Mesendoderm (in vitro differentiated cells): ENCODE data around the gene USP1.

ENCODE experiments used
- DNase-seq: peaks from one replicate; pipeline ENCODE4 v3.0.0; 2013
- H2AK5ac ChIP-seq: 2 replicates; pipeline ENCODE4 v1.6.1; 2013; ENCODE audit warnings: low read length, inconsistent platforms
- H2BK120ac ChIP-seq: 2 replicates; pipeline ENCODE4 v1.6.1; 2013; ENCODE audit warnings: low read depth, mild to moderate bottlenecking, low read length, moderate library complexity, mixed read lengths
- H2BK15ac ChIP-seq: replicated peaks from 2 replicates; pipeline ENCODE4 v1.6.1; 2013; ENCODE audit warnings: low read depth, mild to moderate bottlenecking, moderate library complexity
- H2BK5ac ChIP-seq: 2 replicates; pipeline ENCODE4 v1.6.1; 2013; ENCODE audit warnings: low read length, inconsistent platforms
- H3K18ac ChIP-seq: 2 replicates; pipeline ENCODE4 v1.6.1; 2013; ENCODE audit warnings: mild to moderate bottlenecking, low read length, mixed read lengths
- H3K23ac ChIP-seq: one replicate; pipeline ENCODE4 v1.6.1; 2013; ENCODE audit warnings: low read length
- H3K27ac ChIP-seq: 2 replicates; pipeline ENCODE4 v1.5.1; 2013; ENCODE audit warnings: low read depth, mild to moderate bottlenecking, inconsistent platforms, low read length, moderate library complexity
- H3K27me3 ChIP-seq: 2 replicates; pipeline ENCODE4 v1.6.1; 2013; ENCODE audit warnings: low read length, control low read depth, mild to moderate bottlenecking, inconsistent platforms; ENCODE audit not compliant: insufficient read depth, poor library complexity
- H3K36me3 ChIP-seq: 2 replicates; pipeline ENCODE4 v1.6.1; 2013; ENCODE audit warnings: low read length, inconsistent platforms; ENCODE audit not compliant: control insufficient read depth, insufficient read depth
- H3K4ac ChIP-seq: one replicate; pipeline ENCODE4 v1.6.1; 2013; ENCODE audit warnings: low read depth, mild to moderate bottlenecking, low read length, moderate library complexity
- H3K4me1 ChIP-seq: 2 replicates; pipeline ENCODE4 v1.6.1; 2013; ENCODE audit warnings: low read depth, low read length, inconsistent platforms; ENCODE audit not compliant: control insufficient read depth
- H3K4me2 ChIP-seq: 2 replicates; pipeline ENCODE4 v1.6.1; 2013; ENCODE audit warnings: low read length
- H3K4me3 ChIP-seq: 2 replicates; pipeline ENCODE4 v1.5.1; 2013; ENCODE audit warnings: mild to moderate bottlenecking, low read length
- H3K56ac ChIP-seq: one replicate; pipeline ENCODE4 v1.6.1; 2013; ENCODE audit warnings: low read length
- H3K79me1 ChIP-seq: 2 replicates; pipeline ENCODE4 v1.6.1; 2013; ENCODE audit warnings: low read length, inconsistent platforms
- H3K79me2 ChIP-seq: 2 replicates; pipeline ENCODE4 v1.6.1; 2013; ENCODE audit warnings: mild to moderate bottlenecking, low read length; ENCODE audit not compliant: control insufficient read depth, insufficient read depth
- H3K9ac ChIP-seq: 2 replicates; pipeline ENCODE4 v1.6.1; 2013; ENCODE audit warnings: low read length, inconsistent platforms
- H4K5ac ChIP-seq: one replicate; pipeline ENCODE4 v1.6.1; 2013; ENCODE audit warnings: low read length
- H4K8ac ChIP-seq: one replicate; pipeline ENCODE4 v1.6.1; 2013; ENCODE audit warnings: low read depth, mild to moderate bottlenecking, control low read depth, low read length, moderate library complexity
- WGBS: extraction: QIAGEN DNeasy Blood & Tissue Kit; methylation state at CpG from one replicate; pipeline ENCODE4 v1.1.7; 2013; ENCODE audit warnings: low lambda C conversion rate, missing lambda C conversion rate; ENCODE audit not compliant: insufficient coverage; ENCODE audit errors: extremely low coverage; 5-methylcytosine and 5-hydroxymethylcytosine counted together

The USP1 gene

GRCh38 chr1:62437273-62437940 is 558 bp downstream of the USP1 start:
- peak; percentile 31 for DNase-seq
- peaks cover 37% of the 10 kb centered on the region for H3K79me2 ChIP-seq
- no CpG with 5 or more reads among the region's 68 CpGs for WGBS
- H3K9ac ChIP-seq: peak overlapping the region; percentile 98
- H3K18ac ChIP-seq: peak overlapping the region; percentile 76
- H3K27me3 ChIP-seq: no peaks in the 10 kb centered on the region
- H2BK5ac ChIP-seq: no peak overlapping the region
- peak overlapping the region; percentile 99 for H3K56ac ChIP-seq
- H4K8ac ChIP-seq: peak overlapping the region; percentile 68
- H3K4me2 ChIP-seq: peak overlapping the region; percentile 69
- H2AK5ac ChIP-seq: no peak overlapping the region
- H3K4me3 ChIP-seq: peak overlapping the region; percentile 95
- H4K5ac ChIP-seq: no peak overlapping the region
- H3K36me3 ChIP-seq: peaks cover 2% of the 10 kb centered on the region
- peaks cover 2% of the 10 kb centered on the region for H3K79me1 ChIP-seq
- no peak overlapping the region for H2BK120ac ChIP-seq
- H3K4me1 ChIP-seq: peaks cover 4% of the 10 kb centered on the region
- H3K23ac ChIP-seq: peak overlapping the region; percentile 53
- H2BK15ac ChIP-seq: no peak overlapping the region
- peak overlapping the region; percentile 100 for H3K27ac ChIP-seq
- peak overlapping the region; percentile 61 for H3K4ac ChIP-seq

GRCh38 chr1:62438163-62438562 is 1.3 kb downstream of the USP1 start:
- H3K27ac ChIP-seq: no peak overlapping the region
- no CpG with 5 or more reads among the region's 7 CpGs for WGBS

GRCh38 chr1:62439652-62440371 is 3.0 kb downstream of the USP1 start:
- Histone ChIP-seq H3K18ac (no peak overlapping the region), H3K4me2 (no peak overlapping the region), H2BK5ac (no peak overlapping the region), H2BK15ac (no peak overlapping the region), H4K5ac (no peak overlapping the region), H3K4ac (no peak overlapping the region), H4K8ac (no peak overlapping the region), H3K36me3 (peaks cover 2% of the 10 kb centered on the region), H2BK120ac (no peak overlapping the region), H3K4me1 (peaks cover 4% of the 10 kb centered on the region), H3K79me1 (peaks cover 2% of the 10 kb centered on the region), H3K56ac (no peak overlapping the region), H2AK5ac (no peak overlapping the region), H3K4me3 (no peak overlapping the region), H3K27me3 (no peaks in the 10 kb centered on the region), H3K23ac (no peak overlapping the region), H3K9ac (peak overlapping the region; percentile 5), H3K27ac (no peak overlapping the region), H3K79me2 (peaks cover 39% of the 10 kb centered on the region)
- DNase-seq: no peak
- WGBS: no CpG with 5 or more reads among the region's 4 CpGs

More at GRCh38 chr1:62438163-62438562, 1.3 kb downstream of the USP1 start:
- peak; percentile 6 for DNase-seq
- Histone ChIP-seq H2BK5ac (no peak overlapping the region), H3K4me2 (peak overlapping the region; percentile 69), H2BK15ac (no peak overlapping the region), H3K79me1 (peaks cover 2% of the 10 kb centered on the region), H3K27me3 (no peaks in the 10 kb centered on the region), H3K23ac (no peak overlapping the region), H3K79me2 (peaks cover 39% of the 10 kb centered on the region), H2BK120ac (no peak overlapping the region), H3K4ac (no peak overlapping the region), H3K4me3 (peak overlapping the region; percentile 95), H3K56ac (peak overlapping the region; percentile 99), H3K18ac (no peak overlapping the region), H4K5ac (no peak overlapping the region), H3K9ac (peak overlapping the region; percentile 98), H3K36me3 (peaks cover 2% of the 10 kb centered on the region), H2AK5ac (no peak overlapping the region), H3K4me1 (peaks cover 4% of the 10 kb centered on the region), H4K8ac (no peak overlapping the region)

GRCh38 chr1:62444701-62445100 is 7.9 kb downstream of the USP1 start:
- Histone ChIP-seq H3K56ac (no peak overlapping the region), H3K79me2 (peaks cover 15% of the 10 kb centered on the region), H3K36me3 (peaks cover 2% of the 10 kb centered on the region)

GRCh38 chr1:62448221-62448933 is 11.5 kb downstream of the USP1 start:
- H2BK15ac ChIP-seq: no peak overlapping the region
- H3K27ac ChIP-seq: no peak overlapping the region
- H3K9ac ChIP-seq: no peak overlapping the region
- no peak overlapping the region for H2AK5ac ChIP-seq
- no peak overlapping the region for H3K4me3 ChIP-seq
- H3K79me1 ChIP-seq: no peaks in the 10 kb centered on the region
- H3K23ac ChIP-seq: no peak overlapping the region
- no peaks in the 10 kb centered on the region for H3K4me1 ChIP-seq
- peaks cover 2% of the 10 kb centered on the region for H3K36me3 ChIP-seq
- H2BK120ac ChIP-seq: no peak overlapping the region
- no CpG with 5 or more reads among the region's 3 CpGs for WGBS
- no peak overlapping the region for H3K18ac ChIP-seq
- H2BK5ac ChIP-seq: no peak overlapping the region
- no peak for DNase-seq
- no peak overlapping the region for H3K4me2 ChIP-seq
- H3K4ac ChIP-seq: no peak overlapping the region
- no peak overlapping the region for H4K8ac ChIP-seq
- no peaks in the 10 kb centered on the region for H3K27me3 ChIP-seq
- H3K79me2 ChIP-seq: no peaks in the 10 kb centered on the region
- H3K56ac ChIP-seq: no peak overlapping the region
- H4K5ac ChIP-seq: no peak overlapping the region

More at GRCh38 chr1:62444701-62445100, 7.9 kb downstream of the USP1 start:
- Histone ChIP-seq H2AK5ac (no peak overlapping the region), H3K4me3 (no peak overlapping the region), H4K5ac (no peak overlapping the region), H3K27me3 (no peaks in the 10 kb centered on the region), H2BK15ac (no peak overlapping the region), H3K23ac (no peak overlapping the region), H3K4me2 (no peak overlapping the region), H3K4me1 (no peaks in the 10 kb centered on the region), H3K27ac (no peak overlapping the region), H3K18ac (no peak overlapping the region), H3K9ac (no peak overlapping the region), H2BK5ac (no peak overlapping the region), H3K79me1 (peaks cover 2% of the 10 kb centered on the region), H3K4ac (no peak overlapping the region), H4K8ac (no peak overlapping the region), H2BK120ac (no peak overlapping the region)
- no peak for DNase-seq
- no CpG with 5 or more reads among the region's 1 CpG for WGBS
